Measurements from ENCODE around the gene POLR2E. TPM values are rescaled to one million over a fixed set of nuclear protein-coding genes. Genes with fewer than 3 reads are reported as not detected.

Gene POLR2E
- total and polyA plus RNA-seq, 10 donors, result 70.8 to 152 (median 120) TPM

GRCh38 chr19:1122972-1123363 is 27.8 kb upstream of the POLR2E start:
- Histone ChIP-seq H3K4me1 (peaks cover 3 to 64% (median 39%) of the 10 kb centered on the region in 6 donors), H3K9me3 (no peaks in the 10 kb centered on the region), H3K27ac (peak overlapping the region in 3 of 8 donors; percentile 17 to 69 (median 46)), H3K27me3 (replicated peaks in 1 of 7) (no peaks in the 10 kb centered on the region), H3K4me3 (no peak overlapping the region), H3K36me3 (peaks cover 9 to 100% (median 98%) of the 10 kb centered on the region in 6 donors)
- 65 to 76% (median 71%) methylated on average over 14 to 21 of the region's 21 CpGs for WGBS, 5 donors
- peak; percentile 90 for DNase-seq
- TF ChIP-seq CTCF (IDR thresholded peaks at IDR 0.05 in 8 of 11, conservative IDR thresholded peaks at IDR 0.05 in 3 of 11) (no peak), POLR2A (IDR thresholded peaks at IDR 0.05) (no peak), POLR2AphosphoS5 (IDR thresholded peaks at IDR 0.05) (peak; percentile 52 to 87 (median 55))
- intact Hi-C loops (cut with DNase I; ENCODE audit: low total_unique reads), result no loop called here

- peak; percentile 72 for DNase-seq
- 94 to 96% (median 95%) methylated on average over 42 to 63 of the region's 63 CpGs for WGBS, 5 donors
- Histone ChIP-seq H3K27me3 (replicated peaks in 1 of 7) (no peaks in the 10 kb centered on the region), H3K4me3 (no peak overlapping the region), H3K9me3 (no peaks in the 10 kb centered on the region), H3K36me3 (peaks cover 9 to 100% (median 100%) of the 10 kb centered on the region in 6 donors), H3K27ac (peak overlapping the region in 3 of 8 donors; percentile 17 to 69 (median 46)), H3K4me1 (peaks cover 2 to 57% (median 35%) of the 10 kb centered on the region in 6 donors)
- intact Hi-C loops (cut with DNase I; ENCODE audit: low total_unique reads), result no loop called here
- TF ChIP-seq CTCF (IDR thresholded peaks at IDR 0.05 in 8 of 11, conservative IDR thresholded peaks at IDR 0.05 in 3 of 11), result no peak
- peak in 2 of 3 donors; percentile 9 to 13 for TF ChIP-seq POLR2AphosphoS5 (IDR thresholded peaks at IDR 0.05)
These were observed 27.1 kb upstream of the POLR2E start for GRCh38 chr19:1122021-1122971.

- TF ChIP-seq POLR2AphosphoS5 (IDR thresholded peaks at IDR 0.05), result peak; percentile 20 to 80 (median 35)
- no peak for TF ChIP-seq POLR2A (IDR thresholded peaks at IDR 0.05)
- Histone ChIP-seq H3K4me3 (no peak overlapping the region), H3K27me3 (replicated peaks in 1 of 7) (no peaks in the 10 kb centered on the region), H3K27ac (no peak overlapping the region), H3K36me3 (peaks cover 8 to 100% (median 100%) of the 10 kb centered on the region in 6 donors), H3K9me3 (no peaks in the 10 kb centered on the region), H3K4me1 (peaks cover 2 to 56% (median 30%) of the 10 kb centered on the region in 6 donors)
- 89 to 98% (median 95%) methylated on average over 2 to 10 of the region's 10 CpGs for WGBS, 5 donors
- intact Hi-C loops (cut with DNase I; ENCODE audit: low total_unique reads), result no loop called here
- DNase-seq, result peak; percentile 67
These were observed 26.2 kb upstream of the POLR2E start for GRCh38 chr19:1121395-1121794.

- DNase-seq, result peak; percentile 76
- peaks cover 12 to 100% (median 100%) of the 10 kb centered on the region in 6 donors for H3K36me3 ChIP-seq
- H3K9me3 ChIP-seq, result no peaks in the 10 kb centered on the region
- TF ChIP-seq POLR2AphosphoS5 (IDR thresholded peaks at IDR 0.05) (peak; percentile 25 to 80 (median 42)), CTCF (IDR thresholded peaks at IDR 0.05 in 8 of 11, conservative IDR thresholded peaks at IDR 0.05 in 3 of 11) (no peak), POLR2A (IDR thresholded peaks at IDR 0.05) (no peak)
- peaks cover 2 to 55% (median 20%) of the 10 kb centered on the region in 6 donors for H3K4me1 ChIP-seq
- H3K27ac ChIP-seq, result peak overlapping the region in 1 of 8 donors; percentile 33
- intact Hi-C loops (cut with DNase I; ENCODE audit: low total_unique reads), result no loop called here
- H3K27me3 ChIP-seq (replicated peaks in 1 of 7), result no peaks in the 10 kb centered on the region
- H3K4me3 ChIP-seq, result no peak overlapping the region
- 89 to 96% (median 93%) methylated on average over 38 to 50 of the region's 50 CpGs for WGBS, 5 donors
These were observed 24.5 kb upstream of the POLR2E start for GRCh38 chr19:1119475-1120217.
